ENCODE measurements around the gene THNSL1. TPM values are rescaled to one million over a fixed set of nuclear protein-coding genes. Genes with fewer than 3 reads are reported as not detected.

Gene THNSL1
- total RNA-seq, 1 experiment from 2014 or later: 4.2 TPM

DNA sequence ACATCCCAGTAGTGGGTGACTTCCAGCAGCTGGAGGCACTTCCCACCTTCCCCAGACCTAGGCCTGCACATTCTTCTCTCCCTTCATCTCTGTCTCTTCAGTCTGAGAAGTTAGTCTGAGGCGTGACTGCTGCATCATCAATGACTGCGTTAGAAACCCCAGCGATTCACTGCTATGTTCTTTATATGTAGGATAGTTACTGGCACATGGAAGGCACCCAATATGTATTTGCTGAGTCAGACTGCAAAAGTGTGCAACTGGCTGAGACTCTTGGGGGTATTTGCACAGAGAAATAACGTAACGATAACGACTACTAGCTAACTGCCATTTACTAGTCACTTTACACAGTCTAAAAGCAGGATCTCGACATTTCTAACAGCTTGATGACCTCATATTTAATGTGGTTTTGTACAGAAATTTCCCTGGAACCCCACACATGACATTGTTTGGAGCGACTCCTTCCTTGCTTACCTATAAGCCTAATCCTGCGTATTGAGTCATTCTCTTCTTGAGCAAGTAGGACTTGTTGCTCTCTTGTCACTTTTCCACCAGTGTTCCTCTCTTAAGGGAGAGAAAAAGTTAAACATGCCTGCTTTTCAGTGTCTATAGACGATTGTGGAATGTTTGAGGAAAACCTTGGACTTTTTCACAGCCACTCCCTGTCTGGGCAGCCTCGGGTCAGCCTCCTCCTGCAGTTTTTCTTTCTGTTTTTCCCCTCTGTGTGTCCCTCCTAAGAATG is 45.5 kb downstream of the THNSL1 start:
- Mint-ChIP-seq H3K27ac (no peak overlapping the region), H3K4me3 (no peak overlapping the region), H3K9me3 (no peaks in the 10 kb centered on the region), H3K36me3 (ENCODE audit: insufficient read depth in 1 of 3, low read depth in 3 of 3) (no peaks in the 10 kb centered on the region), H3K27me3 (ENCODE audit: low read depth) (peaks cover 49% of the 10 kb centered on the region), H3K4me1 (peaks cover 7 to 12% of the 10 kb centered on the region in 2 experiments)
- no peak overlapping the region for H2AFZ ChIP-seq (ENCODE audit: low read length)
- no peak overlapping the region for H2BK120ac ChIP-seq (ENCODE audit: low read depth, low read length, poor library complexity, severe bottlenecking)
- no peak overlapping the region for H3K4ac ChIP-seq (ENCODE audit: low read depth, low read length)
- H3K14ac ChIP-seq (ENCODE audit: insufficient read depth, low read length): no peak overlapping the region
- no peak overlapping the region for H2BK15ac ChIP-seq (ENCODE audit: low read depth, low read length)
- no peak overlapping the region for H2BK20ac ChIP-seq (ENCODE audit: low read depth, low read length, poor library complexity, severe bottlenecking)
- H4K5ac ChIP-seq (ENCODE audit: insufficient read length, low read depth, low read length): no peak overlapping the region
- H3K9me3 ChIP-seq (ENCODE audit: control insufficient read depth, low read depth, low read length): no peaks in the 10 kb centered on the region
- H4K8ac ChIP-seq (replicated peaks; ENCODE audit: insufficient read length, low read depth, low read length): no peak overlapping the region
- WGBS (ENCODE audit: extremely low coverage, insufficient read length, low lambda C conversion rate): no CpG with 5 or more reads among the region's 11 CpGs
- H3K27me3 ChIP-seq (ENCODE audit: insufficient read depth, low read length): no peaks in the 10 kb centered on the region; the same call in 1 of the 2 replicates
- H2BK12ac ChIP-seq (ENCODE audit: insufficient read length, low read depth, low read length): no peak overlapping the region
- no peaks in the 10 kb centered on the region for H3K79me1 ChIP-seq (ENCODE audit: insufficient read depth, low read depth, low read length, poor library complexity, severe bottlenecking)
- no peaks in the 10 kb centered on the region for H3K23me2 ChIP-seq (ENCODE audit: insufficient read length, low read depth, low read length, poor library complexity, severe bottlenecking)
- no peak overlapping the region for H2AK5ac ChIP-seq (ENCODE audit: insufficient read length, low read length)
- H3K4me2 ChIP-seq (ENCODE audit: insufficient read depth, insufficient read length, low read length): no peak overlapping the region
- H4K91ac ChIP-seq (ENCODE audit: insufficient read length, low read depth, low read length): no peak overlapping the region
- H3K23ac ChIP-seq (ENCODE audit: insufficient read length, low read depth, low read length): no peak overlapping the region
- no peaks in the 10 kb centered on the region for H4K20me1 ChIP-seq (ENCODE audit: control insufficient read depth, insufficient read depth, insufficient read length)
- TF ChIP-seq, protein P1, sequence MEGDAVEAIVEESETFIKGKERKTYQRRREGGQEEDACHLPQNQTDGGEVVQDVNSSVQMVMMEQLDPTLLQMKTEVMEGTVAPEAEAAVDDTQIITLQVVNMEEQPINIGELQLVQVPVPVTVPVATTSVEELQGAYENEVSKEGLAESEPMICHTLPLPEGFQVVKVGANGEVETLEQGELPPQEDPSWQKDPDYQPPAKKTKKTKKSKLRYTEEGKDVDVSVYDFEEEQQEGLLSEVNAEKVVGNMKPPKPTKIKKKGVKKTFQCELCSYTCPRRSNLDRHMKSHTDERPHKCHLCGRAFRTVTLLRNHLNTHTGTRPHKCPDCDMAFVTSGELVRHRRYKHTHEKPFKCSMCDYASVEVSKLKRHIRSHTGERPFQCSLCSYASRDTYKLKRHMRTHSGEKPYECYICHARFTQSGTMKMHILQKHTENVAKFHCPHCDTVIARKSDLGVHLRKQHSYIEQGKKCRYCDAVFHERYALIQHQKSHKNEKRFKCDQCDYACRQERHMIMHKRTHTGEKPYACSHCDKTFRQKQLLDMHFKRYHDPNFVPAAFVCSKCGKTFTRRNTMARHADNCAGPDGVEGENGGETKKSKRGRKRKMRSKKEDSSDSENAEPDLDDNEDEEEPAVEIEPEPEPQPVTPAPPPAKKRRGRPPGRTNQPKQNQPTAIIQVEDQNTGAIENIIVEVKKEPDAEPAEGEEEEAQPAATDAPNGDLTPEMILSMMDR (conservative IDR thresholded peaks at IDR 0.05): no peak
- no peak overlapping the region for H3K56ac ChIP-seq (ENCODE audit: insufficient read length, low read depth, low read length)
- no peak overlapping the region for H3T11ph ChIP-seq (ENCODE audit: low read length)
- no peaks in the 10 kb centered on the region for H3K4me1 ChIP-seq (ENCODE audit: insufficient read depth, low read length)
- no peak overlapping the region for H2BK5ac ChIP-seq (ENCODE audit: insufficient read length, low read length)
- H3K27ac ChIP-seq (ENCODE audit: insufficient read length, low read depth, low read length): no peak overlapping the region
- no peak for DNase-seq
- no peak overlapping the region for H3K9ac ChIP-seq (ENCODE audit: extremely low read depth, insufficient read length, low read length)
- H3K79me2 ChIP-seq (ENCODE audit: insufficient read depth, low read length): no peaks in the 10 kb centered on the region
- H3K18ac ChIP-seq (ENCODE audit: insufficient read length, low read depth, low read length): no peak overlapping the region

All from H9 (cell line).